ENCODE results near the gene METTL24. TPM values are rescaled to one million over a fixed set of nuclear protein-coding genes. Genes with fewer than 3 reads are reported as not detected.

METTL24 gene
- total and polyA plus RNA-seq, 2 experiments from 2014 or later = 4.3 to 7.7 TPM

GRCh38 chr6:110233770-110234374 lies 124.3 kb downstream of the METTL24 start:
- H3K9me3 ChIP-seq (ENCODE audit: low read depth) = no peaks in the 10 kb centered on the region
- peak overlapping the region; percentile 72 for H3K27ac ChIP-seq
- peaks cover 6% of the 10 kb centered on the region for H3K36me3 ChIP-seq
- H3K4me3 ChIP-seq = no peak overlapping the region
- H3K4me1 ChIP-seq (ENCODE audit: low read depth) = peaks cover 10% of the 10 kb centered on the region
- no peak for TF ChIP-seq CTCF (IDR thresholded peaks at IDR 0.05; ENCODE audit: low read depth, low read length)
- DNase-seq (ENCODE audit: low read depth in 1 of 2, low spot score in 1 of 2) = peak; percentile 28 to 53
- H3K27me3 ChIP-seq = no peaks in the 10 kb centered on the region

- Histone ChIP-seq H3K27me3 (no peaks in the 10 kb centered on the region), H3K4me3 (no peak overlapping the region), H3K9me3 (ENCODE audit: low read depth) (no peaks in the 10 kb centered on the region), H3K4me1 (ENCODE audit: low read depth) (peaks cover 10% of the 10 kb centered on the region), H3K27ac (no peak overlapping the region), H3K36me3 (peaks cover 7% of the 10 kb centered on the region)
- no peak for TF ChIP-seq CTCF (IDR thresholded peaks at IDR 0.05; ENCODE audit: low read depth, low read length)
- peak in 1 of 2 donors; percentile 54 for DNase-seq (ENCODE audit: low read depth in 1 of 2, low spot score in 1 of 2)
Measured at GRCh38 chr6:110232450-110232849, 125.7 kb downstream of the METTL24 start.

- TF ChIP-seq CTCF (IDR thresholded peaks at IDR 0.05; ENCODE audit: low read depth, low read length) = no peak
- Histone ChIP-seq H3K4me3 (no peak overlapping the region), H3K9me3 (ENCODE audit: low read depth) (no peaks in the 10 kb centered on the region), H3K4me1 (ENCODE audit: low read depth) (no peaks in the 10 kb centered on the region), H3K27me3 (no peaks in the 10 kb centered on the region), H3K36me3 (peaks cover 26% of the 10 kb centered on the region), H3K27ac (no peak overlapping the region)
- DNase-seq (ENCODE audit: low read depth in 1 of 2, low spot score in 1 of 2) = no peak
Measured at GRCh38 chr6:110226261-110226660, 131.9 kb downstream of the METTL24 start.

- peaks cover 33% of the 10 kb centered on the region for H3K36me3 ChIP-seq
- no peaks in the 10 kb centered on the region for H3K4me1 ChIP-seq (ENCODE audit: low read depth)
- H3K27ac ChIP-seq = no peak overlapping the region
- peak in 1 of 2 donors; percentile 33 for DNase-seq (ENCODE audit: low read depth in 1 of 2, low spot score in 1 of 2)
- H3K4me3 ChIP-seq = no peak overlapping the region
- no peak for TF ChIP-seq CTCF (IDR thresholded peaks at IDR 0.05; ENCODE audit: low read depth, low read length)
- H3K9me3 ChIP-seq (ENCODE audit: low read depth) = no peaks in the 10 kb centered on the region
- H3K27me3 ChIP-seq = no peaks in the 10 kb centered on the region
Measured at GRCh38 chr6:110221738-110222137, 136.4 kb downstream of the METTL24 start.

- H3K9me3 ChIP-seq (ENCODE audit: low read depth) = no peaks in the 10 kb centered on the region
- no peak for TF ChIP-seq CTCF (IDR thresholded peaks at IDR 0.05; ENCODE audit: low read depth, low read length)
- DNase-seq (ENCODE audit: low read depth in 1 of 2, low spot score in 1 of 2) = no peak
- H3K27ac ChIP-seq = no peak overlapping the region
- H3K27me3 ChIP-seq = no peaks in the 10 kb centered on the region
- H3K36me3 ChIP-seq = peaks cover 34% of the 10 kb centered on the region
- H3K4me1 ChIP-seq (ENCODE audit: low read depth) = no peaks in the 10 kb centered on the region
- no peak overlapping the region for H3K4me3 ChIP-seq
Measured at GRCh38 chr6:110217266-110217665, 140.9 kb downstream of the METTL24 start.
